ENCODE results near the gene TNFRSF1B.

- TF ChIP-seq CTCF (IDR thresholded peaks at IDR 0.05; ENCODE audit: borderline replicate concordance, extremely low read depth, low read length, poor library complexity, severe bottlenecking) (no peak), EZH2 (IDR thresholded peaks at IDR 0.05; ENCODE audit: borderline replicate concordance, low read depth, low read length, severe bottlenecking) (no peak)
These were observed 21.8 kb upstream of the TNFRSF1B start for GRCh38 chr1:12144969-12145368.

Data from DND-41 (cell line).